Nephron (organoid): ENCODE measurements around the gene PAXIP1.
A peak's percentile ranks its signal among the peaks of the same experiment; 100 is the strongest.

Experiments
- H3K27ac Mint-ChIP-seq, 3 experiments: 2 replicates each; pipeline ENCODE4 v1.8.0; 2020; ENCODE audit warnings: mixed read lengths in 3 of 3, mild to moderate bottlenecking in 2 of 3, moderate library complexity in 1 of 3
- H3K27me3 Mint-ChIP-seq: 2 replicates; pipeline ENCODE4 v1.8.0; 2021; ENCODE audit warnings: low read depth, mild to moderate bottlenecking, moderate library complexity, mixed read lengths
- H3K36me3 Mint-ChIP-seq: 2 replicates; pipeline ENCODE4 v1.8.0; 2020; ENCODE audit warnings: low read depth, mixed read lengths
- H3K4me1 Mint-ChIP-seq: 2 replicates; pipeline ENCODE4 v1.8.0; 2020; ENCODE audit warnings: mixed read lengths
- H3K4me3 Mint-ChIP-seq, 3 experiments: 2 replicates each; pipeline ENCODE4 v1.8.0; 2020; ENCODE audit warnings: mild to moderate bottlenecking in 3 of 3, mixed read lengths in 3 of 3, moderate library complexity in 2 of 3
- H3K9me3 Mint-ChIP-seq: 2 replicates; pipeline ENCODE4 v1.8.0; 2020; ENCODE audit warnings: mixed read lengths
- CTCF ChIP-seq, 3 experiments: fragments of 200-600 bp; sonication (generic); IDR thresholded peaks; one replicate each; pipeline ENCODE4 v1.5.0; 2021; ENCODE audit warnings: antibody characterized with exemption in 3 of 3; ENCODE audit not compliant: unreplicated experiment in 3 of 3

PAXIP1 gene

DNA sequence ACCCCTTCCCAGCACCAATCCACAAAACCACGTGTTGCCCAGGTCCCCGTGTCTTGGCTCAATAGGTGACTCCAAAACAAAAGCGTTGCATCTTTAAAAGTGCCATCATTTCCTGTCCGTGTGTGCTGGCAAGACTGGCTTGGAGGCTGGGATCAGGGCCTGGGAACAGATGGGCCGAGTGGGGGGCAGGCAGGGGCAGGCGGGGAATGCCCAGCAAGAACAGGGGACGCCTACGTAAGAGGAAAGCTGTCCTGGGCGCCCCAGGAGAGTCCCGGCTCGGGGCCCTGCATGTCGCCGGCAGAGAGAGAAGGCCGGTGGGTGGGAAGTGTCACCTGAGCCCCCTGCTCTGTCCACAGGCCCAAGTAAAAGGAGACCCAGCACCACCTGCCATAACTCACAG, 86.5 kb downstream of the PAXIP1 start:
- H3K27ac Mint-ChIP-seq, result no peak overlapping the region
- H3K4me3 Mint-ChIP-seq, result no peak overlapping the region
- peaks cover 12% of the 10 kb centered on the region for H3K27me3 Mint-ChIP-seq
- H3K4me1 Mint-ChIP-seq, result peaks cover 20% of the 10 kb centered on the region
- TF ChIP-seq CTCF (IDR thresholded peaks at IDR 0.05; ENCODE audit: unreplicated experiment in 3 of 3), result no peak
- H3K36me3 Mint-ChIP-seq, result no peaks in the 10 kb centered on the region
- peaks cover 3% of the 10 kb centered on the region for H3K9me3 Mint-ChIP-seq

GRCh38 chr7:154915600-154915999, 87.3 kb downstream of the PAXIP1 start:
- TF ChIP-seq CTCF (IDR thresholded peaks at IDR 0.05; ENCODE audit: unreplicated experiment in 3 of 3), result no peak
- no peak overlapping the region for H3K4me3 Mint-ChIP-seq
- H3K27ac Mint-ChIP-seq, result no peak overlapping the region
- peaks cover 20% of the 10 kb centered on the region for H3K4me1 Mint-ChIP-seq
- no peaks in the 10 kb centered on the region for H3K36me3 Mint-ChIP-seq
- H3K27me3 Mint-ChIP-seq, result peaks cover 17% of the 10 kb centered on the region
- H3K9me3 Mint-ChIP-seq, result peaks cover 6% of the 10 kb centered on the region

- Mint-ChIP-seq H3K4me1 (peaks cover 13% of the 10 kb centered on the region), H3K9me3 (peaks cover 7% of the 10 kb centered on the region), H3K36me3 (no peaks in the 10 kb centered on the region), H3K4me3 (no peak overlapping the region), H3K27ac (no peak overlapping the region), H3K27me3 (peaks cover 22% of the 10 kb centered on the region)
- no peak for TF ChIP-seq CTCF (IDR thresholded peaks at IDR 0.05; ENCODE audit: unreplicated experiment in 3 of 3)
Measured at GRCh38 chr7:154914996-154915380, 87.9 kb downstream of the PAXIP1 start.

DNA sequence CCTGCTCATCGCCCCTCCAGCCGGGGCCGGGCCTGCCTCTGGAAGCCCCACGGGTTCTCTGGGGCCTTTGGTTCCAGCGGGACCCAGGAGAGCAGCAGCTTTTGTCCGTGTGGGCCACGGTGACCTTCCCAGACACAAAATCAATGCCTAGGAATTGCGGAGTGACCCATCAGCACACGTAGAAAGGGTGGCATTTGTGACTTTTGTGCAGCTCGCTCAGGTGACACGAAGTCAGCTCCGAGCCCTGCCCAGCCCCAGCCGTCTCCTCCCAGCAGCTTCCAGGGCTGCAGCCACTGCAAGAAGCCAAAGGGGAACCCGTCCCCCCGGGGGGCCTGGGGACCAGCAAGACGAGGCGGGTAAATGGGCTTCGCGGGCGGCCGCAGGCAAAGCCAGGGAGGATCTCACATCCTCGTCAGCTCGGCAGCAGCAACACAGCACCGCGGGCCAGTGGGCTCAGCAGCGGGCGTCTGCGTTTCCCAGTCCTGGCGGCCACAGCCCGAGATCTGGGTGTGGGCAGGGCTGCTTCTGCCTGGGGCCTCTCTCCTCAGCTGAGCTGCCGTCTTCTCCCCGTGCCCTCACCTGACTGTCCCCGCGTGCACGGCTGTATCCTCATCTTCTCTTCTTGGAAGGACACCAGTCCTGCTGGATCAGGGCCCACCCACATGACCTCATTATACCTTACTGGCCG, 88.5 kb downstream of the PAXIP1 start:
- no peaks in the 10 kb centered on the region for H3K36me3 Mint-ChIP-seq
- TF ChIP-seq CTCF (IDR thresholded peaks at IDR 0.05; ENCODE audit: unreplicated experiment in 3 of 3), result no peak
- no peak overlapping the region for H3K27ac Mint-ChIP-seq
- no peak overlapping the region for H3K4me3 Mint-ChIP-seq
- H3K9me3 Mint-ChIP-seq, result peaks cover 7% of the 10 kb centered on the region
- peaks cover 13% of the 10 kb centered on the region for H3K4me1 Mint-ChIP-seq
- peaks cover 22% of the 10 kb centered on the region for H3K27me3 Mint-ChIP-seq

DNA sequence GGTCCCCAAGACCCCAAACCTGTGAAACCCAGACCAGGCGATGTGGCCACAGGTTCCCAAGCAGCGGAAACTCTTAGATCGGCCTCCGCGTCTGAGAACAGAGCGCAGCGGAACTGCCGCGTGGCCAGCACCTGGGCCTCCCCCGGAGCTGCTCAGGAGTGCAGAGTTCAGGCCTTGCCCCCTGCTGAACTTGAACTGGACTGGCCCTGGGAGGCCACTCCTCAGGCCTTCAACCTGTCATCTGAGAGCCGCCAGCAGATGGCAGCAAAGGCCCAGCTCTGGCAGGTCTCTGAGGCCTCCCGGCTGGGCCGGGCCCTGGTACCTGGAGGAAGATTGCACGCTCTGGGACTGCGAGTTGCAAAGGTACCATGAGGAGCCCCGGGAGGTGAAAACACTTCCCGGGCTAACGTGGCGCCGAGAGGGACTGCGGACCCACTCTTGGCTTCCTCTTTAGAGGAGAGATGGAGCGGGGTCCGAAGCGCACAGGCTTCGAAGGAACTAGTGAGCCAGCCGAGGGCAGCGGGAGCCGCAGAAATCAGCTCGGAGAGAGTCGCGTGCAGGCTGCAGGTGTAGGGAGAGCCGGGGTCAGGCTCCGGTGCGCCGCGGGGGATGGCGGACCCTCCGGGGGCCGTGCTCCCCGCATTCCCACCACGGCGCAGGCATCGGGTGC, 89.2 kb downstream of the PAXIP1 start:
- TF ChIP-seq CTCF (IDR thresholded peaks at IDR 0.05; ENCODE audit: unreplicated experiment in 3 of 3), result peak; percentile 90 to 94 (median 94)
- Mint-ChIP-seq H3K4me3 (peak overlapping the region; percentile 41 to 63 (median 53)), H3K27me3 (peaks cover 24% of the 10 kb centered on the region), H3K36me3 (no peaks in the 10 kb centered on the region), H3K4me1 (peaks cover 13% of the 10 kb centered on the region), H3K27ac (peak overlapping the region in 1 of 3 experiments; percentile 69), H3K9me3 (peaks cover 7% of the 10 kb centered on the region)
